ENCODE measurements around the gene UBA52. TPM values are rescaled to one million over a fixed set of nuclear protein-coding genes. Genes with fewer than 3 reads are reported as not detected.
A peak's percentile ranks its signal among the peaks of the same experiment; 100 is the strongest.

Gene UBA52
- total and polyA plus RNA-seq, 2 of the 13 experiments (the other 11 are each of a cell fraction or from before 2014, with no cell fraction given) = 959 to 1,782 TPM

DNA sequence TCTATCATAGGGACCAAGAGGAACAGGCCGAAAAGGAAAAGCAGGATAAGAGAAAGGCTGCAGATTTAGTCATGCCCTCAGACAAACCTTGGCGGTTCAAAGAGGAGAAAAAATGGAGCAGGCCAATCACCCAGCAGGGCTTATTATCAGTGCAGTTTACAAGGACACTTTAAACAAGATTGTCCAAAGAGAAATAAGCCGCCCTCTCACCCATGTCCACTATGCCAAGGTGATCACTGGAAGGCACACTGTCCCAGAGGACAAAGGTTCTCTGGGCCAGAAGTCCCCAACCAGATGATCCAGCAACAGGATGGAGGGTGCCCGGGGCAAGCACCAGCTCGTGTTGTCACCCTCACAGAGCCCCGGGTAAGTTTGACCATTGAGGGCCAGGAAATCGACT is 8.7 kb downstream of the UBA52 start (continued):
- TF ChIP-seq ATF6 (CRISPR knock-in tag; conservative IDR thresholded peaks at IDR 0.05) (no peak), JUN (CRISPR knock-in tag; IDR thresholded peaks at IDR 0.05) (no peak)

GRCh38 chr19:18586306-18586705 is 14.6 kb downstream of the UBA52 start:
- no TSS peak for BruUV-seq (replicated peaks)
- Histone ChIP-seq H3K4me3 (replicated peaks in 1 of 3; ENCODE audit: insufficient read depth in 1 of 3, low read depth in 2 of 3, low read length in 3 of 3) (no peak overlapping the region), H4K20me1 (ENCODE audit: insufficient read depth, low read length) (no peaks in the 10 kb centered on the region), H3K27me3 (ENCODE audit: control insufficient read depth in 1 of 2, insufficient read depth in 2 of 2, low read length in 2 of 2) (peaks cover 0 to 2% of the 10 kb centered on the region in 2 experiments; a peak in 1 of 5 replicates), H3K36me3 (replicated peaks in 1 of 2; ENCODE audit: control insufficient read depth in 1 of 2, insufficient read depth in 2 of 2, low read length in 2 of 2) (no peaks in the 10 kb centered on the region), H3K4me1 (ENCODE audit: insufficient read depth, low read length) (peaks cover 33% of the 10 kb centered on the region), H3K27ac (ENCODE audit: extremely low read length, insufficient read depth, low read length) (no peak overlapping the region), H3K9me3 (ENCODE audit: low read length) (no peaks in the 10 kb centered on the region), H3K4me2 (ENCODE audit: low read depth, low read length) (no peak overlapping the region), H3K79me2 (ENCODE audit: insufficient read depth, low read length) (no peaks in the 10 kb centered on the region), H2AFZ (ENCODE audit: low read length) (no peak overlapping the region), H3K9ac (ENCODE audit: insufficient read depth, low read depth, low read length) (no peak overlapping the region)
- CTCF ChIA-PET (ENCODE audit: low intra/inter-chr PET ratio, low total read pairs) = no interaction called here
- 53% methylated on average over 2 of the region's 2 CpGs for WGBS (ENCODE audit: low lambda C conversion rate)
- DNase-seq (ENCODE audit: low spot score) (no peak), FAIRE-seq (no peak), ATAC-seq (no peak)
- TF ChIP-seq ZNF691 (CRISPR knock-in tag; IDR thresholded peaks at IDR 0.05; ENCODE audit: borderline replicate concordance, low read depth) = no peak
- TF ChIP-seq YEATS4 (CRISPR knock-in tag; IDR thresholded peaks at IDR 0.05; ENCODE audit: borderline replicate concordance) = no peak
- TF ChIP-seq NFIC (IDR thresholded peaks at IDR 0.05; ENCODE audit: low read length) = no peak
- no peak for TF ChIP-seq SMC3 (IDR thresholded peaks at IDR 0.05; ENCODE audit: low read length)
- peak; percentile 25 for TF ChIP-seq STAG1 (CRISPR knock-in tag; IDR thresholded peaks at IDR 0.05)
- TF ChIP-seq FIP1L1 (IDR thresholded peaks at IDR 0.05; ENCODE audit: borderline replicate concordance, insufficient read depth, low read depth, low read length) = no peak
- no peak for TF ChIP-seq ATM (IDR thresholded peaks at IDR 0.05; ENCODE audit: borderline replicate concordance)
- TF ChIP-seq, protein P1, sequence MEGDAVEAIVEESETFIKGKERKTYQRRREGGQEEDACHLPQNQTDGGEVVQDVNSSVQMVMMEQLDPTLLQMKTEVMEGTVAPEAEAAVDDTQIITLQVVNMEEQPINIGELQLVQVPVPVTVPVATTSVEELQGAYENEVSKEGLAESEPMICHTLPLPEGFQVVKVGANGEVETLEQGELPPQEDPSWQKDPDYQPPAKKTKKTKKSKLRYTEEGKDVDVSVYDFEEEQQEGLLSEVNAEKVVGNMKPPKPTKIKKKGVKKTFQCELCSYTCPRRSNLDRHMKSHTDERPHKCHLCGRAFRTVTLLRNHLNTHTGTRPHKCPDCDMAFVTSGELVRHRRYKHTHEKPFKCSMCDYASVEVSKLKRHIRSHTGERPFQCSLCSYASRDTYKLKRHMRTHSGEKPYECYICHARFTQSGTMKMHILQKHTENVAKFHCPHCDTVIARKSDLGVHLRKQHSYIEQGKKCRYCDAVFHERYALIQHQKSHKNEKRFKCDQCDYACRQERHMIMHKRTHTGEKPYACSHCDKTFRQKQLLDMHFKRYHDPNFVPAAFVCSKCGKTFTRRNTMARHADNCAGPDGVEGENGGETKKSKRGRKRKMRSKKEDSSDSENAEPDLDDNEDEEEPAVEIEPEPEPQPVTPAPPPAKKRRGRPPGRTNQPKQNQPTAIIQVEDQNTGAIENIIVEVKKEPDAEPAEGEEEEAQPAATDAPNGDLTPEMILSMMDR (CRISPR knock-in tag; IDR thresholded peaks at IDR 0.05) = peak; percentile 16; the same call in 1 of the 2 replicates
- no peak for TF ChIP-seq ZNF549 (CRISPR knock-in tag; IDR thresholded peaks at IDR 0.05)
- TF ChIP-seq, protein P2, sequence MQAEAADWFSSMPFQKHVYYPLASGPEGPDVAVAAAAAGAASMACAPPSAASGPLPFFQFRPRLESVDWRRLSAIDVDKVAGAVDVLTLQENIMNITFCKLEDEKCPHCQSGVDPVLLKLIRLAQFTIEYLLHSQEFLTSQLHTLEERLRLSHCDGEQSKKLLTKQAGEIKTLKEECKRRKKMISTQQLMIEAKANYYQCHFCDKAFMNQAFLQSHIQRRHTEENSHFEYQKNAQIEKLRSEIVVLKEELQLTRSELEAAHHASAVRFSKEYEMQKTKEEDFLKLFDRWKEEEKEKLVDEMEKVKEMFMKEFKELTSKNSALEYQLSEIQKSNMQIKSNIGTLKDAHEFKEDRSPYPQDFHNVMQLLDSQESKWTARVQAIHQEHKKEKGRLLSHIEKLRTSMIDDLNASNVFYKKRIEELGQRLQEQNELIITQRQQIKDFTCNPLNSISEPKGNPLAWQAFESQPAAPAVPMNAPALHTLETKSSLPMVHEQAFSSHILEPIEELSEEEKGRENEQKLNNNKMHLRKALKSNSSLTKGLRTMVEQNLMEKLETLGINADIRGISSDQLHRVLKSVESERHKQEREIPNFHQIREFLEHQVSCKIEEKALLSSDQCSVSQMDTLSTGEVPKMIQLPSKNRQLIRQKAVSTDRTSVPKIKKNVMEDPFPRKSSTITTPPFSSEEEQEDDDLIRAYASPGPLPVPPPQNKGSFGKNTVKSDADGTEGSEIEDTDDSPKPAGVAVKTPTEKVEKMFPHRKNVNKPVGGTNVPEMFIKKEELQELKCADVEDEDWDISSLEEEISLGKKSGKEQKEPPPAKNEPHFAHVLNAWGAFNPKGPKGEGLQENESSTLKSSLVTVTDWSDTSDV (CRISPR knock-in tag; IDR thresholded peaks at IDR 0.05) = no peak
- no peak for TF ChIP-seq ZBTB38 (CRISPR knock-in tag; IDR thresholded peaks at IDR 0.05)
- no peak for TF ChIP-seq ZNF260 (CRISPR knock-in tag; IDR thresholded peaks at IDR 0.05; ENCODE audit: borderline replicate concordance, low read depth)
- POLR2A ChIA-PET = interaction anchor here (1.1 to 1.9 kb wide), 2 partner anchors 15 to 68 kb away, joined by 3 to 10 read pairs; partner anchors contain the start of gene UBA52
- intact Hi-C loops (cut with micrococcal nuclease; ENCODE audit: unreplicated experiment) = no loop called here
- in situ Hi-C loops (cut with HindIII; ENCODE audit: extremely low pct_ligation_motif_present, low pct_unique_long_range_greater_than_20kb) = no loop called here
